IPS-NIHi11 (cell line): ENCODE measurements around the gene RASSF4.
A peak's percentile ranks its signal among the peaks of the same experiment; 100 is the strongest.

Source experiments
- DNase-seq: peaks from one replicate; pipeline ENCODE4 v3.0.0; 2012; ENCODE audit warnings: mixed read lengths, low spot score

The RASSF4 gene

DNA sequence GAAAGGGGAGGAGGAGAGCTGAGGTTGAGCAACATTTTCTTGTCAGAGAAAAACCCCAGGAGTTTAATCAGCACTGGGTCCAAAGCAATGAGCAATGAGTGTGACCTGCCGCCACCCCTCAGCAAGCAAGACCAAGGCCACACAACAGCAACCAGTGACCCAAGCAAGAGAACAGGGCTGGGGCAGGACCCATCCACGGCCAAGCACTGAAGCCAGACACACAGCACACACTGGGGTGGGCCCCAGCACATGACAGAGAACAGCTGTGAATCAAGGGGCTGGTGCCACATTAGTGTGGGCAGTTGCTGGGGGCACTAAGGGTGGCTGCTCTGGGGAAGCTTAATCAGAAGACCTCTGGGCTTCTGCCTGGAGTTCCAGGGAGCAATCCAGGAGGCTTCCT, 32.2 kb upstream of the RASSF4 start:
- DNase-seq, result no peak

GRCh38 chr10:44928462-44928861, 31.1 kb upstream of the RASSF4 start:
- no peak for DNase-seq

GRCh38 chr10:44929356-44930255, 30.0 kb upstream of the RASSF4 start:
- DNase-seq, result no peak

- no peak for DNase-seq
Observed at GRCh38 chr10:44930904-44931620, 28.5 kb upstream of the RASSF4 start.

GRCh38 chr10:44931621-44932516, 27.7 kb upstream of the RASSF4 start:
- no peak for DNase-seq

GRCh38 chr10:44932517-44933450, 26.8 kb upstream of the RASSF4 start:
- peak; percentile 83 for DNase-seq

- DNase-seq, result no peak
Observed at GRCh38 chr10:44933451-44934321, 25.9 kb upstream of the RASSF4 start.

GRCh38 chr10:44934416-44935200, 25.0 kb upstream of the RASSF4 start:
- DNase-seq, result no peak

- DNase-seq, result no peak
Observed at GRCh38 chr10:44935201-44935965, 24.2 kb upstream of the RASSF4 start.

DNA sequence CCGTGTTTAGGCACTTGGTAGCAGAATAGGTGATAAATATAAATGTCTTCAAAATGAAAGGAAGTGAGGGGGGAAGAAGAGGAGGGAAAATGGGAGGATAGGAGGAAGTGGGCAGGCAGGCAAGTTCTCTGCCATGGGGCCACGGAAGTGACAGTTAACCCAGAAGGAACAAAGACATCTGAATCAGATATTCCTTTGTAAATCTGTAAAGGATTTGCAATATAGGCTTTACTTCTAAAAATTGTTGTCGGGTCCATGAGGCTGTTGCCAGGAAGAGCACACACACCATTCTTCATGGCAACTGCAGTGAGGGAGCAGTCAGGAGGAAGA, 23.7 kb upstream of the RASSF4 start:
- DNase-seq, result no peak

- DNase-seq, result no peak
Observed at GRCh38 chr10:44936314-44936975, 23.2 kb upstream of the RASSF4 start.

DNA sequence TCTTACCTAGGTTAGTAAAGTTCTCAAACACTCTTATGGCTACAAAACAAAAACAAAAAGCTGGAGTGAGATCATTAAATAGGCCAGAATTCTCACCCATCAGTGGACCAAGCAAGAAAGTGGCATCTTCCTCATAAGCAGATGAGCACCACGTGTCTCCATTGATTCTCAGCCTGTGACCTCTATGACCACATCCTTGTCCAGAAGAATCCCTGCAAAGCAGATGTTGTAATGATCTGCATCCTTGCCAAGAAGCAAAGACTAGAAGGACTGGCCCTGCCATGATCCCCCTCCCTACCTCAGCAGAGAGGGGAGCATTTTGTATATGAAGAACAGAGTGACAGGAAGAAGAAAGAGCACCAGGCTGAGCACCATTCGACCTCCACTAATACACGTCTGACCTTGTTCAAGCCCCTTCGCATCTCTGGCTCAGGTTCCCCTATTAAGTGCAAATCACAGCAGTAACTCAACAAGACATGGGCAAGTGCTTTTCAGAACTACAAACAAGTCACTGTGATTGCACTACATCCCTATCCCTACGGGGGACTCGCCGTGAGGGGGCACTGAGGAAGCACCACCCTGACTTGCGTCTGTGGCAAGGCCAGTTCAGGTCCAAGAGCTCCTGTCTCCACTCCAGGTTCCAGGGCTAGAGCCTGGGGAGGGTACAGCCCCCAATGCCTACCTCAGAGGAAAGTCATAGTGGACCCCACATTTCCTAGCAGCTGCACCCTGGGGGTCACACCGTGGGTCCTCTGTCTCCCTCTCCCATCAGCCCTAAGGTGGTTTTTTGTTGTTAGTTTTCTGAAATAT, 22.2 kb upstream of the RASSF4 start:
- DNase-seq, result no peak

GRCh38 chr10:44938956-44939355, 20.6 kb upstream of the RASSF4 start:
- DNase-seq, result no peak

DNA sequence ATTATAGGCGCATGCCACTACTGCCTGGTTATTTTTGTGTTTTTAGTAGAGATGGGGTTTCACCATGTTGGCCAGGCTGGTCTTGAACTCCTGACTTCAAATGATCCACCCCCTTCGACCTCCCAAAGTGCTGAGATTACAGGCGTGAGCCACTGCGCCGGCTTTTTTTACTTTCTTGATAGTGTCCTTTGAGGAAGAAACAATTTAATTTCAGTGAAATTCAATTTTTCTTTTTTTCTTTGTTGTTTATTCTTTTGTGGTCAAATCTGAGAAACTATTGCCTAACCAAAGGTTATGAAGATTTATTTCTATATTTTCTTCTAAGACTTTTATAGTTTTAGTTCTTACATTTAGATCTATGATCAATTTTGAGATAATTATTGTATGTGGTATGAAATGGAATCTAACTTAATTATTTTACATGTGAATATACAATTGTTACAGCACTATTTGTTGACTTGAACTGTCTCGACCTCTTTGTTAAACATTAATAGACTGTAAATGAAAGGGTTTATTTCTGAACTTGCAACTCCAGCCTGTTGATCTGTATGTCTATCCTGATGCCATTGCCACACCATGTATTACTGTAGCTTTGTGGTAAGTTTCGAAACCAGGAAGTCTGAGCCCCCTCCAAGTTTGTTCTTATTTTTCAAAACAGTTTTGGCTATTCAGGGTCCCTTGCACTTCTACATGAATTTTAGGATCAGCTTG, 19.8 kb upstream of the RASSF4 start:
- DNase-seq, result no peak

DNA sequence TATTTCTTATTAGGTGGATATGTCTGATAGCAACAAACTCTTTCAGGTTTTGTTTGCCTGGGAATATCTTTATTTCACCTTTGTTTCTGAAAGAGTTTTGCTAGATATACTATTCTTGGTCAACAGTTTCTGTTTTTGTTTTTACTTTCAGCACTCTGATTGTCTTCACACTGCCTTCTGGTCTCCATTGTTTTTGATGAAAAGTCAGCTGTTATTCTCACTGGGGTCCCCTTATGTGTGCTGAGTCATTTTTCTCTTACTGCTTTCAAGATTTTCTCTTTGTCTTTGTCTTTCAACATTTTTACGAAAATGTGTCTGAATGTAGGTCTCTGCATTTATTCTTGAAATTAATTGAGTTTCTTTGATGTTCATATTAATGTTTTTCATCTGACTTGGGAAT, 15.2 kb upstream of the RASSF4 start:
- DNase-seq, result no peak

DNA sequence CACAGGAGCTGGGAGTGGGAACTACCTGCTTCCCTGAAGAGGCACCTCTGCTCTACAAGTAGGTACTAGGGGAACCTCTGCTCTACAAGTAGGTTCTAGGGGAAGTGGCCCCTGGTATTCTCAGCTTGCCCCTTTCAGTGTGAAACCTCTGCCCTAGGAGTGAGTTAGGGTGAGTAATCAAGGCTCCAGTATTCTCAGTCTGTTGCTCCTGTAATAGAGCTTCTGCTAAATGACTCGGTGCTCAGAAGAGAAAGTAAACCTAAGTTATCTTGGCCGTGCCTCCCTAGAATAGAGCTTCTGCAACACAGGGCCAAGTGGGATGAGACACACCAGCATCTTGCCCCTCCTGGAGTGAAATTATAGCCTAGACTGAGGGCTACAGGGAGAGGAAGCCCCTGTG, 13.4 kb upstream of the RASSF4 start:
- no peak for DNase-seq
